AG09319 (cell line): ENCODE results near the gene ATF6B.

Experiments used
- DNase-seq: peaks from one replicate; pipeline ENCODE4 v3.0.0-alpha.2; 2010; ENCODE audit warnings: low read depth; ENCODE audit errors: extremely low read depth
- TF ChIP-seq, protein P1 (sequence below): IDR thresholded peaks from 2 replicates; pipeline ENCODE4 v1.5.1; 2011; ENCODE audit warnings: low read depth, mild to moderate bottlenecking, inconsistent platforms, low read length, moderate library complexity

Gene ATF6B

GRCh38 chr6:32115623-32116022, 12.4 kb downstream of the ATF6B start:
- no peak for DNase-seq
- TF ChIP-seq, protein P1, sequence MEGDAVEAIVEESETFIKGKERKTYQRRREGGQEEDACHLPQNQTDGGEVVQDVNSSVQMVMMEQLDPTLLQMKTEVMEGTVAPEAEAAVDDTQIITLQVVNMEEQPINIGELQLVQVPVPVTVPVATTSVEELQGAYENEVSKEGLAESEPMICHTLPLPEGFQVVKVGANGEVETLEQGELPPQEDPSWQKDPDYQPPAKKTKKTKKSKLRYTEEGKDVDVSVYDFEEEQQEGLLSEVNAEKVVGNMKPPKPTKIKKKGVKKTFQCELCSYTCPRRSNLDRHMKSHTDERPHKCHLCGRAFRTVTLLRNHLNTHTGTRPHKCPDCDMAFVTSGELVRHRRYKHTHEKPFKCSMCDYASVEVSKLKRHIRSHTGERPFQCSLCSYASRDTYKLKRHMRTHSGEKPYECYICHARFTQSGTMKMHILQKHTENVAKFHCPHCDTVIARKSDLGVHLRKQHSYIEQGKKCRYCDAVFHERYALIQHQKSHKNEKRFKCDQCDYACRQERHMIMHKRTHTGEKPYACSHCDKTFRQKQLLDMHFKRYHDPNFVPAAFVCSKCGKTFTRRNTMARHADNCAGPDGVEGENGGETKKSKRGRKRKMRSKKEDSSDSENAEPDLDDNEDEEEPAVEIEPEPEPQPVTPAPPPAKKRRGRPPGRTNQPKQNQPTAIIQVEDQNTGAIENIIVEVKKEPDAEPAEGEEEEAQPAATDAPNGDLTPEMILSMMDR = no peak

GRCh38 chr6:32114796-32115195, 13.2 kb downstream of the ATF6B start:
- DNase-seq = no peak
- TF ChIP-seq, protein P1 = no peak

- TF ChIP-seq, protein P1 = peak; percentile 77
- DNase-seq = peak; percentile 97
Observed at GRCh38 chr6:32113386-32114352, 14.4 kb downstream of the ATF6B start.

DNA sequence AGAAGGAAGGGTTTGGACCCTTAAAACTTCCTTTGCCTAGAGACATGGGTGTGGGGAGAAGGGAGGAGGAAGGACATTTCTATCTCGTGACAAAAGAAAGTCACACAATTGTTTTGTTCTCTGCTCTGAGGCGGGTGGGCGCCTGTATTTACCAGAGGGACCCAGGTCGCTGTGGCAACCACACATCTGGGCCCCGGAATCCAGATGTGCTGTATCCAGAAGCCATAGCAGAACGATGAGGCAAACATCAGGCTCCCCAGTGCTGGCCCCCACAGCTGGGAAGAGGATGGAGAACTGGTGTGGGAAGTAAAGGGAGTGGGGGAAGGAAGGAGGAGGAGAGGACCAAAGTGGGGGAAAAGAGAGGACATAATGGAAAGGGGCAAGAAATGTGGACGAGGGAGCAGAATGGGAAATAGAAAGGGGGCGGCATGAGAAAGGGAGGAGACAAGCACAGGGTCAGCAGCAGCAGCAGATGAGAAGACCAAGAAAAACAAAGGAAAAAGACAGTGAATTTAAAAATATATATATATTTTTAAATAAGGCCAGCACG, 15.5 kb downstream of the ATF6B start:
- no peak for DNase-seq
- TF ChIP-seq, protein P1 = no peak

- TF ChIP-seq, protein P1 = no peak
- no peak for DNase-seq
Observed at GRCh38 chr6:32111424-32112066, 16.5 kb downstream of the ATF6B start.

DNA sequence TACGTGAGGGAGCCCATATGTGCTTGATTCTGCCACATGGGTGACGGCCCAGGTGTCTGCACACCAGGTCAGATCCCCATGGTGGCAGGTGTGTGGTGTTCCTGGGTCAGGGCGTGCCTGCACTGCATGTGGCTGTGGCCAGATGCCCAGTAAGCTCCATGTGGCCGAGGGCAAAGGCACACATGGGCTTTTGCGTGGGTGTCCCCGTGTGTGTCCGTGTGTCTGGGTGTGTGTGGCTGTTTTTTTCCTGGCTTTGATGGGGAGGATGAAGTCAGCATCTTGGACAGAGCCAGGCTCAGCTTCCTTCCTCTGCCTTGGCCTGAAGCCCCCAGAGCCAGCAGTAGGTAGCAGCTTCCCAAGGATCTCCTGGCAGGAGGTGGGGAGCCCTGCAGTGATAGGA, 17.4 kb downstream of the ATF6B start:
- TF ChIP-seq, protein P1 = no peak
- DNase-seq = no peak

- TF ChIP-seq, protein P1 = no peak
- no peak for DNase-seq
Observed at GRCh38 chr6:32109765-32110160, 18.3 kb downstream of the ATF6B start.
